Measurements from ENCODE around the gene ZCCHC7. TPM values are rescaled to one million over a fixed set of nuclear protein-coding genes. Genes with fewer than 3 reads are reported as not detected.

The ZCCHC7 gene
- total RNA-seq, 1 donor from 2014 or later, result 39.5 TPM

GRCh38 chr9:37328556-37329227 is 208.3 kb downstream of the ZCCHC7 start:
- DNase-seq (ENCODE audit: low spot score in 2 of 2) (no peak), FAIRE-seq (no peak)

GRCh38 chr9:37329576-37329975 is 209.2 kb downstream of the ZCCHC7 start:
- FAIRE-seq (no peak), DNase-seq (ENCODE audit: low spot score in 2 of 2) (no peak)

- FAIRE-seq (no peak), DNase-seq (ENCODE audit: low spot score in 2 of 2) (no peak)
These were observed 211.5 kb downstream of the ZCCHC7 start for GRCh38 chr9:37331871-37332270.

- no peak for FAIRE-seq
- no peak for DNase-seq (ENCODE audit: low spot score in 2 of 2)
These were observed 212.2 kb downstream of the ZCCHC7 start for GRCh38 chr9:37332578-37332977.

GRCh38 chr9:37333288-37333687 is 212.9 kb downstream of the ZCCHC7 start:
- FAIRE-seq, result no peak

GRCh38 chr9:37335238-37335637 is 214.9 kb downstream of the ZCCHC7 start:
- no peak for FAIRE-seq

More at GRCh38 chr9:37333288-37333687, 212.9 kb downstream of the ZCCHC7 start:
- no peak for DNase-seq (ENCODE audit: low spot score in 2 of 2)

GRCh38 chr9:37336150-37336549 is 215.8 kb downstream of the ZCCHC7 start:
- no peak for FAIRE-seq
- no peak for DNase-seq (ENCODE audit: low spot score in 2 of 2)

More at GRCh38 chr9:37335238-37335637, 214.9 kb downstream of the ZCCHC7 start:
- no peak for DNase-seq (ENCODE audit: low spot score in 2 of 2)

GRCh38 chr9:37337301-37337890 is 217.0 kb downstream of the ZCCHC7 start:
- no peak for DNase-seq (ENCODE audit: low spot score in 2 of 2)
- FAIRE-seq, result no peak

GRCh38 chr9:37338218-37338617 is 217.8 kb downstream of the ZCCHC7 start:
- no peak for FAIRE-seq
- no peak for DNase-seq (ENCODE audit: low spot score in 2 of 2)

- DNase-seq (ENCODE audit: low spot score in 2 of 2), result no peak
- no peak for FAIRE-seq
These were observed 219.5 kb downstream of the ZCCHC7 start for GRCh38 chr9:37339923-37340322.

GRCh38 chr9:37340961-37341360 is 220.6 kb downstream of the ZCCHC7 start:
- no peak for FAIRE-seq

GRCh38 chr9:37341704-37342103 is 221.3 kb downstream of the ZCCHC7 start:
- DNase-seq (ENCODE audit: low spot score in 2 of 2), result no peak
- FAIRE-seq, result no peak

More at GRCh38 chr9:37340961-37341360, 220.6 kb downstream of the ZCCHC7 start:
- no peak for DNase-seq (ENCODE audit: low spot score in 2 of 2)

- DNase-seq (ENCODE audit: low spot score in 2 of 2) (no peak), FAIRE-seq (no peak)
These were observed 222.1 kb downstream of the ZCCHC7 start for GRCh38 chr9:37342493-37342892.

- DNase-seq (ENCODE audit: low spot score in 2 of 2) (no peak), FAIRE-seq (no peak)
These were observed 222.5 kb downstream of the ZCCHC7 start for GRCh38 chr9:37342895-37343294.

GRCh38 chr9:37343724-37344123 is 223.3 kb downstream of the ZCCHC7 start:
- no peak for FAIRE-seq

GRCh38 chr9:37345038-37345437 is 224.7 kb downstream of the ZCCHC7 start:
- FAIRE-seq, result no peak

More at GRCh38 chr9:37343724-37344123, 223.3 kb downstream of the ZCCHC7 start:
- DNase-seq (ENCODE audit: low spot score in 2 of 2), result no peak

GRCh38 chr9:37348917-37349316 is 228.5 kb downstream of the ZCCHC7 start:
- FAIRE-seq (no peak), DNase-seq (ENCODE audit: low spot score in 2 of 2) (no peak)

More at GRCh38 chr9:37345038-37345437, 224.7 kb downstream of the ZCCHC7 start:
- no peak for DNase-seq (ENCODE audit: low spot score in 2 of 2)

GRCh38 chr9:37350486-37351190 is 230.3 kb downstream of the ZCCHC7 start:
- DNase-seq (ENCODE audit: low spot score in 2 of 2) (no peak), FAIRE-seq (no peak)

GRCh38 chr9:37353791-37354190 is 233.4 kb downstream of the ZCCHC7 start:
- FAIRE-seq (no peak), DNase-seq (ENCODE audit: low spot score in 2 of 2) (no peak)

- no peak for FAIRE-seq
- DNase-seq (ENCODE audit: low spot score in 2 of 2), result no peak
These were observed 242.1 kb downstream of the ZCCHC7 start for GRCh38 chr9:37362430-37362829.

GRCh38 chr9:37363124-37363523 is 242.8 kb downstream of the ZCCHC7 start:
- FAIRE-seq (no peak), DNase-seq (ENCODE audit: low spot score in 2 of 2) (no peak)
